Measurements from ENCODE around the gene RNF207. TPM values are rescaled to one million over a fixed set of nuclear protein-coding genes. Genes with fewer than 3 reads are reported as not detected.
A peak's percentile ranks its signal among the peaks of the same experiment; 100 is the strongest.

Gene RNF207
- total and polyA plus RNA-seq, 2 of the 13 experiments (the other 11 are each of a cell fraction or from before 2014, with no cell fraction given): 9.8 to 15.9 TPM

DNA sequence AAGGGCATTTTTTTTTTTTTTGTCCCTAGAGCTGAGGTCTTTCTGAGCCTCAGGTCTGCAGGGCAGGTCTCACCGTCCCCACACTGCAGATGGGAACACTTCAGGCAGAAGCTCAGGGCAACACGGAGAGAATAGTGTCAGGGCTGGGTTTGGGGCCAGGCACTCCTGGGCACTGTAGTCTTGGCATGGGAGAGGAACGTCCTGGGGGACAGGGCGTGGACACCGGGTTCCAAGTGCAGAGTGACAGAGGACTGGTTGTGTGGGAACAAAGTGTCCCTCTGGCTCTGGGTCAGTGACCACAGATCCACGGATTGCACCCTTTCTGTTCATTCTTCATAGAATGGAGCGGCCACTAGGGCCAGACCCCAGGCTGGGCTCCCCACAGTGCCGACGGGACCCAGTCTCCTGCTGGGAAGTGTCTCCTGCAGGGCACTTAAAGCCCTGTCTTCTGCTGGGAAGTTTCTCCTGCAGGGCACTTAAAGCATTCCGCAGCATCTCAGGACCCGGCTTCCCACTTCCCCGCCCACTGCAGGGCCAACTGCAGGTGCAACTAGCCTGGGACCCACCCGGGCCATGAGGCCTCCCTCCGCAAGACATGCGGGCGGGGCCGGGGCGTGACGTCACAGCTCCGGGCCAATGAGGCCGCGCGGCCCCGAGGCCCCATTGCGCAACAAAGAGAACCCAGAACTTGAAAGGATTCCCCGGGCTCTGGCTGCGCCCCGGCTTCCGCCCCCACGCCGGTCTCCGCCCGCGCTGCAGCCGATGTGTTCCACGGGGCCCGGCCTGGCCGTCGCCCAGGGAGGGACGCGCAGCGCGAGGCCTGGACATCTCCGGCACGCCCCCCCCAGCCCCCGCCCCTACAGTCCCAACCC is 53.8 kb downstream of the RNF207 start (continued):
- TF ChIP-seq, protein P1, sequence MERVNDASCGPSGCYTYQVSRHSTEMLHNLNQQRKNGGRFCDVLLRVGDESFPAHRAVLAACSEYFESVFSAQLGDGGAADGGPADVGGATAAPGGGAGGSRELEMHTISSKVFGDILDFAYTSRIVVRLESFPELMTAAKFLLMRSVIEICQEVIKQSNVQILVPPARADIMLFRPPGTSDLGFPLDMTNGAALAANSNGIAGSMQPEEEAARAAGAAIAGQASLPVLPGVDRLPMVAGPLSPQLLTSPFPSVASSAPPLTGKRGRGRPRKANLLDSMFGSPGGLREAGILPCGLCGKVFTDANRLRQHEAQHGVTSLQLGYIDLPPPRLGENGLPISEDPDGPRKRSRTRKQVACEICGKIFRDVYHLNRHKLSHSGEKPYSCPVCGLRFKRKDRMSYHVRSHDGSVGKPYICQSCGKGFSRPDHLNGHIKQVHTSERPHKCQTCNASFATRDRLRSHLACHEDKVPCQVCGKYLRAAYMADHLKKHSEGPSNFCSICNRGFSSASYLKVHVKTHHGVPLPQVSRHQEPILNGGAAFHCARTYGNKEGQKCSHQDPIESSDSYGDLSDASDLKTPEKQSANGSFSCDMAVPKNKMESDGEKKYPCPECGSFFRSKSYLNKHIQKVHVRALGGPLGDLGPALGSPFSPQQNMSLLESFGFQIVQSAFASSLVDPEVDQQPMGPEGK (CRISPR knock-in tag; IDR thresholded peaks at IDR 0.05): peak; percentile 66; the same call in 1 of the 2 replicates
- TF ChIP-seq TEAD3 (CRISPR knock-in tag; optimal IDR thresholded peaks at IDR 0.05; ENCODE audit: borderline replicate concordance) (peak; percentile 28), GABPB1 (CRISPR knock-in tag; IDR thresholded peaks at IDR 0.05) (peak; percentile 66; the same call in 1 of the 2 replicates), SMYD3 (CRISPR knock-in tag; IDR thresholded peaks at IDR 0.05) (no peak), ZFP91 (CRISPR knock-in tag; IDR thresholded peaks at IDR 0.05; ENCODE audit: borderline replicate concordance) (peak; percentile 37; the same call in 1 of the 2 replicates), NFYC (CRISPR knock-in tag; IDR thresholded peaks at IDR 0.05) (peak; percentile 72), TCF7 (IDR thresholded peaks at IDR 0.05; ENCODE audit: low read depth) (peak; percentile 10; the same call in 1 of the 2 replicates), SKIL (CRISPR knock-in tag; IDR thresholded peaks at IDR 0.05; ENCODE audit: borderline replicate concordance) (no peak), HNF1A (IDR thresholded peaks at IDR 0.05; ENCODE audit: low read depth) (no peak), HNF1A (CRISPR knock-in tag; IDR thresholded peaks at IDR 0.05; ENCODE audit: borderline replicate concordance) (peak; percentile 24; the same call in 1 of the 2 replicates), MLX (CRISPR knock-in tag; IDR thresholded peaks at IDR 0.05) (no peak), HNRNPK (IDR thresholded peaks at IDR 0.05; ENCODE audit: low read depth, low read length, poor library complexity, severe bottlenecking) (peak; percentile 60), SOX6 (IDR thresholded peaks at IDR 0.05) (no peak), SOX6 (CRISPR knock-in tag; IDR thresholded peaks at IDR 0.05) (peak; percentile 34; the same call in 1 of the 2 replicates), ZNF282 (IDR thresholded peaks at IDR 0.05; ENCODE audit: partially characterized antibody) (no peak)
- TF ChIP-seq, protein P2, sequence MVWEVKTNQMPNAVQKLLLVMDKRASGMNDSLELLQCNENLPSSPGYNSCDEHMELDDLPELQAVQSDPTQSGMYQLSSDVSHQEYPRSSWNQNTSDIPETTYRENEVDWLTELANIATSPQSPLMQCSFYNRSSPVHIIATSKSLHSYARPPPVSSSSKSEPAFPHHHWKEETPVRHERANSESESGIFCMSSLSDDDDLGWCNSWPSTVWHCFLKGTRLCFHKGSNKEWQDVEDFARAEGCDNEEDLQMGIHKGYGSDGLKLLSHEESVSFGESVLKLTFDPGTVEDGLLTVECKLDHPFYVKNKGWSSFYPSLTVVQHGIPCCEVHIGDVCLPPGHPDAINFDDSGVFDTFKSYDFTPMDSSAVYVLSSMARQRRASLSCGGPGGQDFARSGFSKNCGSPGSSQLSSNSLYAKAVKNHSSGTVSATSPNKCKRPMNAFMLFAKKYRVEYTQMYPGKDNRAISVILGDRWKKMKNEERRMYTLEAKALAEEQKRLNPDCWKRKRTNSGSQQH (CRISPR knock-in tag; IDR thresholded peaks at IDR 0.05; ENCODE audit: low read depth): no peak
